ENCODE results near the gene B3GLCT.

- no peak for TF ChIP-seq GATA2 (IDR thresholded peaks at IDR 0.05; ENCODE audit: low read depth, low read length)
- TF ChIP-seq GATA3 (IDR thresholded peaks at IDR 0.05; ENCODE audit: low read depth, low read length), result no peak
Observed at GRCh38 chr13:31278869-31279268, 79.1 kb downstream of the B3GLCT start.

All from SH-SY5Y (cell line).